ENCODE data around the gene ACR. TPM values are rescaled to one million over a fixed set of nuclear protein-coding genes. Genes with fewer than 3 reads are reported as not detected.
"Not testable (repeated sequence)": the region's sequence is repeated elsewhere in the genome, so short reads cannot be mapped to it uniquely, and the experiment has no call there.

ACR gene
- total and polyA plus RNA-seq, 2 of the 13 experiments (the other 11 are each of a cell fraction or from before 2014, with no cell fraction given) = 0.15 TPM; not detected in 1

- TF ChIP-seq TFDP2 (CRISPR knock-in tag; IDR thresholded peaks at IDR 0.05) (peak; percentile 71; the same call in 1 of the 2 replicates), TFDP1 (CRISPR knock-in tag; IDR thresholded peaks at IDR 0.05; ENCODE audit: borderline replicate concordance) (peak; percentile 53; the same call in 1 of the 2 replicates), MAX (IDR thresholded peaks at IDR 0.05) (peak; percentile 86), CEBPG (CRISPR knock-in tag; IDR thresholded peaks at IDR 0.05) (0 out of 2 replicates have a peak, but pooled peaks have one; percentile 25), GABPA (IDR thresholded peaks at IDR 0.05; ENCODE audit: low read depth, low read length) (peak; percentile 63), GABPA (CRISPR knock-in tag; IDR thresholded peaks at IDR 0.05; ENCODE audit: low read depth) (peak; percentile 65; the same call in 1 of the 2 replicates), SP1 (CRISPR knock-in tag; IDR thresholded peaks at IDR 0.05) (peak; percentile 34; the same call in 1 of the 2 replicates), ATF4 (CRISPR knock-in tag; IDR thresholded peaks at IDR 0.05) (0 out of 4 replicates have a peak, but pooled peaks of 1 of the 2 experiments have one; percentile 16), ISL2 (CRISPR knock-in tag; IDR thresholded peaks at IDR 0.05) (0 out of 2 replicates have a peak, but pooled peaks have one; percentile 27), SIN3A (IDR thresholded peaks at IDR 0.05; ENCODE audit: borderline replicate concordance, low read depth, low read length) (peak; percentile 99), ZNF414 (CRISPR knock-in tag; IDR thresholded peaks at IDR 0.05) (0 out of 2 replicates have a peak, but pooled peaks have one; percentile 56), ARID4A (CRISPR knock-in tag; IDR thresholded peaks at IDR 0.05; ENCODE audit: borderline replicate concordance) (peak; percentile 96), YY1 (IDR thresholded peaks at IDR 0.05; ENCODE audit: insufficient read depth, insufficient replicate concordance, low read depth, low read length) (peak; percentile 36), FOXO1 (CRISPR knock-in tag; IDR thresholded peaks at IDR 0.05) (0 out of 2 replicates have a peak, but pooled peaks have one; percentile 16), POGK (CRISPR knock-in tag; conservative IDR thresholded peaks at IDR 0.05) (0 out of 2 replicates have a peak, but pooled peaks have one; percentile 36), FOXK1 (CRISPR knock-in tag; IDR thresholded peaks at IDR 0.05; ENCODE audit: borderline replicate concordance, low read depth) (peak; percentile 17; the same call in 1 of the 2 replicates)
- not testable (repeated sequence) for TF ChIP-seq SP1 (IDR thresholded peaks at IDR 0.05)
These were observed 45.3 kb downstream of the ACR start, which contains the start of gene RABL2B (continued) for GRCh38 chr22:50783033-50783879.

All from HepG2 (cell line).